Lower leg skin (tissue), 4 donors: ENCODE measurements around the gene MAP7. TPM values are rescaled to one million over a fixed set of nuclear protein-coding genes. Genes with fewer than 3 reads are reported as not detected.

Experiments used
- DNase-seq, 2 donors: peaks; one replicate each; pipeline ENCODE4 v3.0.0-alpha.2; 2019; ENCODE audit warnings: low spot score in 2 of 2
- H3K4me3 ChIP-seq: fragments of 200-600 bp; sonication (generic); 2 replicates; pipeline ENCODE4 v1.5.1; 2017; ENCODE audit warnings: mild to moderate bottlenecking, low read depth; ENCODE audit not compliant: poor library complexity, severe bottlenecking
- POLR2A ChIP-seq, 2 donors: fragments of 450-650 bp; IDR thresholded peaks; one replicate each; pipeline ENCODE4 v1.6.1; 2016 to 2017; ENCODE audit warnings: antibody characterized with exemption in 2 of 2, mild to moderate bottlenecking in 1 of 2, moderate library complexity in 1 of 2
- WGBS, 2 donors: methylation state at CpG; one replicate each; pipeline ENCODE4 v1.1.5; 2018; 5-methylcytosine and 5-hydroxymethylcytosine counted together
- intact Hi-C: fragments of 100-400 bp; cut with DNase I; formaldehyde crosslinking; loops from one replicate; pipeline ENCODE4 v1.15.0; 2023; ENCODE audit warnings: low total_unique reads
- total RNA-seq, 4 donors: library from RNA; depleted of rRNA; stranded (reverse); fragments of >200 nt; gene quantifications; one replicate each; pipeline ENCODE4 v1.1.0, GENCODE V29; 2016
- TF ChIP-seq, protein P1 (sequence below), 3 donors: fragments of 450-650 bp; IDR thresholded peaks; one replicate each; pipeline ENCODE4 v1.5.1; 2016; ENCODE audit warnings: antibody characterized with exemption in 3 of 3, mild to moderate bottlenecking in 3 of 3, moderate library complexity in 2 of 3

The MAP7 gene
- total RNA-seq, 4 donors from 2014 or later = 32.5 to 41.8 (median 39.0) TPM

DNA sequence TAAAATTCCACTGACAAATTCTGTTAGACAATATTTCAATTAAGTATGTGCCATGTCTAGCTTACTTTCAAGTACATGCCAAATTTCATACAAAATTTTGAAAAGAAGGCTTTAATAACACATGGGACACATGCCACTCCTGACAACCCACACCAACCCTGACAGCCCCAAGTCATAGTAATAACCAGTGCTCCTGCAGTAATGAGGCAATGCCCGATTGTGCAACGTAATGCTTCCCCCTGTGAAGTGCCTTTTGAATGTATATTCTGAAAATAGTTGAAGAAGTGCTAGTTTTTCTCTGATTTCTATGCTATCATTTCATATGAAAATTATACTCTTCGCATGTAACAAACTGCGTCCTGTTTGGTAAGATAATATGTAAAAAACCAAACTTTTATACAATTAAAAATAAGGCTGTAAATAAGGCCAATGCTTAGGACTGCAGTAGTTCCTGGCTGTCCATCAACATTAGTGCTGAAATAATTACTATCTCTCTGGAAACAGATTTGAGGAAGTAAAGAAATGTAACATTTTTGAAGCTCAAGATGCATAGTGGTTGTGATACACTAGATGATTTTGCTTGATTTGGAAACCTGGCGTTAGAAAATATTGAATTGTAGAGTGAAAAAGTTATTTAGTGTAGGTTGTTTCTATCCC lies 134.7 kb downstream of the MAP7 start:
- 78 to 82% methylated on average over 5 of the region's 5 CpGs for WGBS, 2 donors
- TF ChIP-seq POLR2A (IDR thresholded peaks at IDR 0.05) = no peak
- TF ChIP-seq, protein P1, sequence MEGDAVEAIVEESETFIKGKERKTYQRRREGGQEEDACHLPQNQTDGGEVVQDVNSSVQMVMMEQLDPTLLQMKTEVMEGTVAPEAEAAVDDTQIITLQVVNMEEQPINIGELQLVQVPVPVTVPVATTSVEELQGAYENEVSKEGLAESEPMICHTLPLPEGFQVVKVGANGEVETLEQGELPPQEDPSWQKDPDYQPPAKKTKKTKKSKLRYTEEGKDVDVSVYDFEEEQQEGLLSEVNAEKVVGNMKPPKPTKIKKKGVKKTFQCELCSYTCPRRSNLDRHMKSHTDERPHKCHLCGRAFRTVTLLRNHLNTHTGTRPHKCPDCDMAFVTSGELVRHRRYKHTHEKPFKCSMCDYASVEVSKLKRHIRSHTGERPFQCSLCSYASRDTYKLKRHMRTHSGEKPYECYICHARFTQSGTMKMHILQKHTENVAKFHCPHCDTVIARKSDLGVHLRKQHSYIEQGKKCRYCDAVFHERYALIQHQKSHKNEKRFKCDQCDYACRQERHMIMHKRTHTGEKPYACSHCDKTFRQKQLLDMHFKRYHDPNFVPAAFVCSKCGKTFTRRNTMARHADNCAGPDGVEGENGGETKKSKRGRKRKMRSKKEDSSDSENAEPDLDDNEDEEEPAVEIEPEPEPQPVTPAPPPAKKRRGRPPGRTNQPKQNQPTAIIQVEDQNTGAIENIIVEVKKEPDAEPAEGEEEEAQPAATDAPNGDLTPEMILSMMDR (IDR thresholded peaks at IDR 0.05) = no peak

DNA sequence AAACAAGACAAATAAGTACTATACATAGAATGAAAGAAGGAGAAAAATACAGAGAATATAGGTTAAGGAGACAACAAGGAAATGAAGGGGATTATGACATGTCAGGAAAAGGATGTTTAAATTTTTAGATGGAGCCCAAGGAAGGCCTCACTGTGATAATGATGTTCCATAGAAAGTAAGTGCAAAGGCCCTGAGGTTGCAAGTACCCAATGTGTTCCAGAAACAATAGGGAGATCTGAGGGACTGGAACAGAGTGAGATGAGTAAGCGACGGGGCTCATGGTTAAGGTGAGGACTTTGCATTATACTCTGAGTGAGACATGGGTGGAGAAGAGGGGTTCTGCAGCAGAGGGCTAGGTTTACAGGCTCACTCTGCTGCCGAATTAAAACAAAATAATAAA lies 137.8 kb downstream of the MAP7 start:
- DNase-seq = no peak
- intact Hi-C loops = no loop called here
- WGBS, 2 donors = 95 to 99% methylated on average over 3 of the region's 3 CpGs
- TF ChIP-seq POLR2A (IDR thresholded peaks at IDR 0.05) = no peak
- TF ChIP-seq, protein P1 (IDR thresholded peaks at IDR 0.05) = no peak
- H3K4me3 ChIP-seq = no peak overlapping the region

More for the DNA sequence above, 134.7 kb downstream of the MAP7 start:
- no peak for DNase-seq
- intact Hi-C loops = no loop called here
- no peak overlapping the region for H3K4me3 ChIP-seq

DNA sequence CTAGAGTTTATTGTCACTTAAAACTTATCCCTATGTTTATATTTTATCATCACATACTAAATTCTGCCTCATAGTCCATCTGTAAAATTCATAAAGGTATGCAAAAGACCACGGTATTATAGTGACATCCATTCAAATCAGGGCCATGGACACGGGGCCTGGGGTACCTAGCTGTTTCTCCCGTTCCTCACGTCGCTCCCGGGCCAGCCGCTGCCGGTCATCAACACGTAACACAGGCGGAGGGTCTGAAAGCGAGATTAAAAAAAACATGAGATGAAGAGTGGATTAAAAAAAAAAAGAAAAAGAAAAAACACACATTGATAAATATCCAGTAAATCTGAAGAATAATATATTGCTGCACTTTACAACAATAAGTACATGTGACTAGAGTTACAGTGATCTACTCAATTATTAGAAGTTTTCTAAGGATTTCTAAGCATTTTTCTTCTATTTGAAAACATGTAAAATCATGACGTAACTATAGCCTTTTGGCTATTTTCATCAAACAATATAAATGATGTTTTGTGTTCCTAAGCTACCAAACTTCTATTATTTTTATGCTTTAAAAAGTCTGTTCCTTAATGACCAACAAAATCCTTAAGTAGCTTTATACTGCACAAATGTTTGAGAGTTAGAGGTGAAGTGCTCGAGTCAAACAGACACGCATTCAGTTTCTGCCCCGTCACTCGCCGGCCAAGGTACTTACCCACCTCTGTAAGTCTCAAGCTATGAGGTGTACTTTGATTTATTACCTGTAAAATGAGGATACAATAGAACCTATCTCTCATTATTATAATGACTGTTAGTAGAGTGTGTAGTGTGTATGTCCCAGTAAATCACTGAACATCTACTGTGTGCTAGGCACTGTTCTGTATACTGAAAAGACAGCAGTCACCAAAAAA lies 138.5 kb downstream of the MAP7 start:
- no peak for TF ChIP-seq POLR2A (IDR thresholded peaks at IDR 0.05)
- TF ChIP-seq, protein P1 (IDR thresholded peaks at IDR 0.05) = no peak
- WGBS, 2 donors = 93 to 95% methylated on average over 17 of the region's 17 CpGs
- intact Hi-C loops = no loop called here
- H3K4me3 ChIP-seq = no peak overlapping the region
- DNase-seq = no peak

DNA sequence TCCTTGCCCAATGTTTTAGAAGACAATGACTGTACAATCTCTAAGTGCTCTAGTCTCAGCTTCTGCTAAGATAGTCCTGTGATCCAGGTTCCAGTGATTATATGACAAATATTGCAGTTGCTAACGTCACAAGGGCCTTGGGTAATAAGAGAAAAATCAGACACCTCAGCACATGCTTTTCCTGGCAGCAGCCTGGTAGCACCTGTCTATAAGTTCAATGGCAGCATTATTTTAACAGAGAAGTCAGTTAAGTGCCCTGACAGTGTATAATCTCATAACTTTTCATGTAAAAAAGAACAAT lies 139.2 kb downstream of the MAP7 start:
- 48 to 55% methylated on average over 1 of the region's 1 CpG for whole genome bisulfite sequencing, 2 donors
- TF ChIP-seq POLR2A (IDR thresholded peaks at IDR 0.05) = no peak
- TF ChIP-seq, protein P1 (IDR thresholded peaks at IDR 0.05) = no peak
- intact Hi-C loops = no loop called here

DNA sequence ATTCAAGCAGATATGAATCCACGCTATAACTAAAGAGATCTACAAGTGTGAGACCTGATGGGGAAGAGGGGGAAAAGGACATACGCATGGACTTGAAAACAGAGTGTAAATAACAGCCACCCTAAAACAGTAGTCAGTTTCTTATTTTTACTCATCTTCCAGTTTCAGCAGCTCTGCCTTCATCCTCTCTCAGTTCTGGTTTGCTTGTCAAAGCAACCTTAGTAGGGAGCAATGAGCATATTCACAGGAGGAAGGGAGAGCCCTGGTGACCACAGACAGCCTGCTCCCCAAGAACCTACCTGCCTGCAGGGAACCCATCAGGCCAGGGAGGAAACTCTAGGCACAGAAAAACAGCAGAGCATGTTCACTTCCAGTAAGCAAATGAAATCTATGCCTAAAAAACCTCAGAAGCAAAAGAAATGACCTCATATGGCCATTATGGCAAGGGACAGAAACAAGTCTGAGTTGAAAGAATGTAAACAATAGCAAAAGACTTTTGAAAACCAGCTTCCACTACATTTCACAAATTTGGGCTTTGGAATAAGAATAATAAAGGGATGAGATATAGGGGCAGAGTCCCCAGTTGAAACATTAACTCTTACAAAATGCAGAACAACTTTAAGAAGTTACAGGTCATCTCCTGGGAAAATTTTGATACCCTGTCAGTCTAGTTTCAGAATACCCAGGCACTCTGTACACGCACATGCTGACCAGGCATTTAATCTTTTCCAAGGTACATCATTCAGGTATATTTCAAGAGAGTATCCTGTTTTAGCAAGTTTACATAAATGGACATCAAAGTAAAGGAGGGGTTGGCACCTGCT lies 139.8 kb downstream of the MAP7 start:
- TF ChIP-seq, protein P1 (IDR thresholded peaks at IDR 0.05) = no peak
- no peak for TF ChIP-seq POLR2A (IDR thresholded peaks at IDR 0.05)
- WGBS, 2 donors = 95 to 96% methylated on average over 3 of the region's 3 CpGs
- intact Hi-C loops = no loop called here
- H3K4me3 ChIP-seq = no peak overlapping the region
- no peak for DNase-seq

More for the DNA sequence above, 139.2 kb downstream of the MAP7 start:
- no peak overlapping the region for H3K4me3 ChIP-seq
- no peak for DNase-seq
